A673 (cell line): ENCODE data around the gene FAM185A.
"Not testable (repeated sequence)": the region's sequence is repeated elsewhere in the genome, so short reads cannot be mapped to it uniquely, and the experiment has no call there.

ENCODE experiments used
- EZH2 ChIP-seq: fragments of 200-600 bp; sonication (generic); IDR thresholded peaks from 2 replicates; pipeline ENCODE4 v1.6.1; 2017; ENCODE audit warnings: borderline replicate concordance, low read depth, mild to moderate bottlenecking, mixed read lengths, antibody characterized with exemption, low read length; ENCODE audit not compliant: poor library complexity, severe bottlenecking
- TF ChIP-seq, protein P1 (sequence below): fragments of 300-800, 200-600 bp; sonication (generic); conservative IDR thresholded peaks from 2 replicates; pipeline ENCODE4 v1.5.1; 2017; ENCODE audit warnings: low read depth, mild to moderate bottlenecking, antibody characterized with exemption, low read length, moderate library complexity, mixed read lengths

GRCh38 chr7:102791367-102791766, 42.6 kb downstream of the FAM185A start:
- TF ChIP-seq, protein P1, sequence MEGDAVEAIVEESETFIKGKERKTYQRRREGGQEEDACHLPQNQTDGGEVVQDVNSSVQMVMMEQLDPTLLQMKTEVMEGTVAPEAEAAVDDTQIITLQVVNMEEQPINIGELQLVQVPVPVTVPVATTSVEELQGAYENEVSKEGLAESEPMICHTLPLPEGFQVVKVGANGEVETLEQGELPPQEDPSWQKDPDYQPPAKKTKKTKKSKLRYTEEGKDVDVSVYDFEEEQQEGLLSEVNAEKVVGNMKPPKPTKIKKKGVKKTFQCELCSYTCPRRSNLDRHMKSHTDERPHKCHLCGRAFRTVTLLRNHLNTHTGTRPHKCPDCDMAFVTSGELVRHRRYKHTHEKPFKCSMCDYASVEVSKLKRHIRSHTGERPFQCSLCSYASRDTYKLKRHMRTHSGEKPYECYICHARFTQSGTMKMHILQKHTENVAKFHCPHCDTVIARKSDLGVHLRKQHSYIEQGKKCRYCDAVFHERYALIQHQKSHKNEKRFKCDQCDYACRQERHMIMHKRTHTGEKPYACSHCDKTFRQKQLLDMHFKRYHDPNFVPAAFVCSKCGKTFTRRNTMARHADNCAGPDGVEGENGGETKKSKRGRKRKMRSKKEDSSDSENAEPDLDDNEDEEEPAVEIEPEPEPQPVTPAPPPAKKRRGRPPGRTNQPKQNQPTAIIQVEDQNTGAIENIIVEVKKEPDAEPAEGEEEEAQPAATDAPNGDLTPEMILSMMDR = not testable (repeated sequence)
- not testable (repeated sequence) for TF ChIP-seq EZH2
